HCT116 (cell line): ENCODE results near the gene PICK1.

Experiments used
- CBX3 ChIP-seq: IDR thresholded peaks from 2 replicates; pipeline ENCODE4 v1.6.1; 2012; ENCODE audit warnings: low read depth
- CEBPB ChIP-seq: IDR thresholded peaks from 2 replicates; pipeline ENCODE4 v1.6.1; 2012; ENCODE audit warnings: low read depth
- EZH2 ChIP-seq: fragments of 200-600 bp; sonication (generic); IDR thresholded peaks from 2 replicates; pipeline ENCODE4 v1.6.1; 2017; ENCODE audit warnings: antibody characterized with exemption, mixed run types
- EZH2phosphoT487 ChIP-seq: fragments of 200-600 bp; IDR thresholded peaks from 2 replicates; pipeline ENCODE4 v1.6.1; 2018; ENCODE audit warnings: antibody characterized with exemption, borderline replicate concordance
- POLR2A ChIP-seq: IDR thresholded peaks from 2 replicates; pipeline ENCODE4 v1.7.0; 2011; ENCODE audit warnings: borderline replicate concordance; ENCODE audit not compliant: insufficient read depth, insufficient read length; ENCODE audit errors: extremely low read depth
- POLR2AphosphoS5 ChIP-seq: IDR thresholded peaks from 2 replicates; pipeline ENCODE4 v1.6.1; 2011; ENCODE audit warnings: mild to moderate bottlenecking, low read depth, low read length, moderate library complexity
- RAD21 ChIP-seq: IDR thresholded peaks from 2 replicates; pipeline ENCODE4 v1.6.1; 2012; ENCODE audit warnings: low read depth, mild to moderate bottlenecking
- SRF ChIP-seq: IDR thresholded peaks from 2 replicates; pipeline ENCODE4 v1.6.1; 2012; ENCODE audit warnings: low read depth
- YY1 ChIP-seq: IDR thresholded peaks from 2 replicates; pipeline ENCODE4 v1.6.1; 2011; ENCODE audit warnings: low read length, low read depth, moderate library complexity, mild to moderate bottlenecking; ENCODE audit not compliant: insufficient replicate concordance; ENCODE audit errors: extremely low read depth
- ZNF274 ChIP-seq: fragments of 200-500 bp; sonication (Bioruptor generic); IDR thresholded peaks from 2 replicates; pipeline ENCODE4 v1.6.1; 2014; ENCODE audit warnings: mild to moderate bottlenecking, low read depth, low read length, inconsistent platforms
- TF ChIP-seq, protein P1 (sequence below), 3 experiments: fragments of 200-600 bp in 1 of 3; sonication (generic) in 1 of 3; IDR thresholded peaks in 2 of 3; conservative IDR thresholded peaks in 1 of 3; 2 replicates each; pipeline ENCODE4 v1.5.1; 2012 to 2017; ENCODE audit warnings: low read depth in 2 of 3, low read length in 2 of 3, antibody characterized with exemption in 1 of 3, borderline replicate concordance in 1 of 3, control low read depth in 1 of 3, mild to moderate bottlenecking in 1 of 3, mixed read lengths in 1 of 3, mixed run types in 1 of 3, moderate library complexity in 1 of 3; ENCODE audit not compliant: insufficient read depth in 1 of 3
- TF ChIP-seq, protein P2 (sequence below): IDR thresholded peaks from 2 replicates; pipeline ENCODE4 v1.6.1; 2012; ENCODE audit warnings: low read depth
- TF ChIP-seq, protein P3 (sequence below): IDR thresholded peaks from 2 replicates; pipeline ENCODE4 v1.6.1; 2012
- TF ChIP-seq, protein P4 (sequence below): IDR thresholded peaks from 2 replicates; pipeline ENCODE4 v1.6.1; 2012

DNA sequence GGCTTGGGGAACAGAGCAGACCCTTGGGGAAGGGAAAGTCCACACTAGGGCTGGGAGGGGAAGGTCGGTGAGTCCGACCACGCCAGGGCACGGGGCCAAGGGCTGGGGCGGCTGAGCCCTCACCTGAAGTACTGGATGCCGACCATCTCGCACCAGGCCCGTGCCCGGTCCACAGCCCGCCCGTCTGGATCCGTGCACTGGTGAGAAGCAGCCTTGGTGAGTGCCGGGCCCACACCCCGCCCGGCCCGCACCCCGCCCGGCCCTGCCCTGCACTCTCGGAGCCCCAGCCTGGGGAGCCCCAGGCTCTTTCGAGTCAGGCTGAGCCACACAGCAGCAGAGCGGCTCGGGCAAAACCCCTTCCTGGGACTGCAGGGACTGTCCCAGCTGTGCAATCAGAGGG lies 55.2 kb downstream of the PICK1 start:
- TF ChIP-seq, protein P1, sequence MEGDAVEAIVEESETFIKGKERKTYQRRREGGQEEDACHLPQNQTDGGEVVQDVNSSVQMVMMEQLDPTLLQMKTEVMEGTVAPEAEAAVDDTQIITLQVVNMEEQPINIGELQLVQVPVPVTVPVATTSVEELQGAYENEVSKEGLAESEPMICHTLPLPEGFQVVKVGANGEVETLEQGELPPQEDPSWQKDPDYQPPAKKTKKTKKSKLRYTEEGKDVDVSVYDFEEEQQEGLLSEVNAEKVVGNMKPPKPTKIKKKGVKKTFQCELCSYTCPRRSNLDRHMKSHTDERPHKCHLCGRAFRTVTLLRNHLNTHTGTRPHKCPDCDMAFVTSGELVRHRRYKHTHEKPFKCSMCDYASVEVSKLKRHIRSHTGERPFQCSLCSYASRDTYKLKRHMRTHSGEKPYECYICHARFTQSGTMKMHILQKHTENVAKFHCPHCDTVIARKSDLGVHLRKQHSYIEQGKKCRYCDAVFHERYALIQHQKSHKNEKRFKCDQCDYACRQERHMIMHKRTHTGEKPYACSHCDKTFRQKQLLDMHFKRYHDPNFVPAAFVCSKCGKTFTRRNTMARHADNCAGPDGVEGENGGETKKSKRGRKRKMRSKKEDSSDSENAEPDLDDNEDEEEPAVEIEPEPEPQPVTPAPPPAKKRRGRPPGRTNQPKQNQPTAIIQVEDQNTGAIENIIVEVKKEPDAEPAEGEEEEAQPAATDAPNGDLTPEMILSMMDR (IDR thresholded peaks at IDR 0.05 in 2 of 3, conservative IDR thresholded peaks at IDR 0.05 in 1 of 3; ENCODE audit: borderline replicate concordance in 1 of 3, insufficient read depth in 1 of 3, low read depth in 2 of 3, low read length in 2 of 3): no peak
- TF ChIP-seq POLR2AphosphoS5 (no peak), EZH2 (no peak), CEBPB (no peak), ZNF274 (no peak), EZH2phosphoT487 (no peak), RAD21 (no peak), CBX3 (no peak), POLR2A (no peak), YY1 (no peak), SRF (no peak)
- TF ChIP-seq, protein P2, sequence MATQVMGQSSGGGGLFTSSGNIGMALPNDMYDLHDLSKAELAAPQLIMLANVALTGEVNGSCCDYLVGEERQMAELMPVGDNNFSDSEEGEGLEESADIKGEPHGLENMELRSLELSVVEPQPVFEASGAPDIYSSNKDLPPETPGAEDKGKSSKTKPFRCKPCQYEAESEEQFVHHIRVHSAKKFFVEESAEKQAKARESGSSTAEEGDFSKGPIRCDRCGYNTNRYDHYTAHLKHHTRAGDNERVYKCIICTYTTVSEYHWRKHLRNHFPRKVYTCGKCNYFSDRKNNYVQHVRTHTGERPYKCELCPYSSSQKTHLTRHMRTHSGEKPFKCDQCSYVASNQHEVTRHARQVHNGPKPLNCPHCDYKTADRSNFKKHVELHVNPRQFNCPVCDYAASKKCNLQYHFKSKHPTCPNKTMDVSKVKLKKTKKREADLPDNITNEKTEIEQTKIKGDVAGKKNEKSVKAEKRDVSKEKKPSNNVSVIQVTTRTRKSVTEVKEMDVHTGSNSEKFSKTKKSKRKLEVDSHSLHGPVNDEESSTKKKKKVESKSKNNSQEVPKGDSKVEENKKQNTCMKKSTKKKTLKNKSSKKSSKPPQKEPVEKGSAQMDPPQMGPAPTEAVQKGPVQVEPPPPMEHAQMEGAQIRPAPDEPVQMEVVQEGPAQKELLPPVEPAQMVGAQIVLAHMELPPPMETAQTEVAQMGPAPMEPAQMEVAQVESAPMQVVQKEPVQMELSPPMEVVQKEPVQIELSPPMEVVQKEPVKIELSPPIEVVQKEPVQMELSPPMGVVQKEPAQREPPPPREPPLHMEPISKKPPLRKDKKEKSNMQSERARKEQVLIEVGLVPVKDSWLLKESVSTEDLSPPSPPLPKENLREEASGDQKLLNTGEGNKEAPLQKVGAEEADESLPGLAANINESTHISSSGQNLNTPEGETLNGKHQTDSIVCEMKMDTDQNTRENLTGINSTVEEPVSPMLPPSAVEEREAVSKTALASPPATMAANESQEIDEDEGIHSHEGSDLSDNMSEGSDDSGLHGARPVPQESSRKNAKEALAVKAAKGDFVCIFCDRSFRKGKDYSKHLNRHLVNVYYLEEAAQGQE: no peak
- TF ChIP-seq, protein P3, sequence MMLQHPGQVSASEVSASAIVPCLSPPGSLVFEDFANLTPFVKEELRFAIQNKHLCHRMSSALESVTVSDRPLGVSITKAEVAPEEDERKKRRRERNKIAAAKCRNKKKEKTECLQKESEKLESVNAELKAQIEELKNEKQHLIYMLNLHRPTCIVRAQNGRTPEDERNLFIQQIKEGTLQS: no peak
- TF ChIP-seq, protein P4, sequence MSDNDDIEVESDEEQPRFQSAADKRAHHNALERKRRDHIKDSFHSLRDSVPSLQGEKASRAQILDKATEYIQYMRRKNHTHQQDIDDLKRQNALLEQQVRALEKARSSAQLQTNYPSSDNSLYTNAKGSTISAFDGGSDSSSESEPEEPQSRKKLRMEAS: no peak
